ENCODE results near the gene SAMD9. TPM values are rescaled to one million over a fixed set of nuclear protein-coding genes. Genes with fewer than 3 reads are reported as not detected.

Gene SAMD9
- total RNA-seq, 2 experiments from 2014 or later: 49.0 to 51.0 TPM

DNA sequence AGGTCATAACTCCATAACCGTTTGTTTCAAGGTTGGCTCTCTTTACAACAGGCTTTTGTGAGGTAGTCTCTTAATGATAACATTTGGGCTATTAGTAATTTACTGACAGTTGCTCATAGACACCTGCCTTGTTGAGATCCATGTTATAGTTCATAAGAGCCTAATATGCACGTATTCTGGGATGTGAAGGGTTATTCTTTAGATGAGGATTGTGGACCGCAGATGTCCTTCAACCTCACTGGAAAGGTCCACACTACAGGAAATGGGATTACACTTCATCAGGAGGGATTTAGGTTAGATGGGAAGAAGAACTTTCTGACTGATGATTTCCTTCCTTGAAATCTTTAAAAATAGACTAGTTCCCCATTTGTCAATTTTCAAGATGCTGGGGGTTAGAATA, 62.8 kb downstream of the SAMD9 start:
- H3K4me1 Mint-ChIP-seq (ENCODE audit: low read depth): peaks cover 10% of the 10 kb centered on the region
- no peaks in the 10 kb centered on the region for H3K9me3 Mint-ChIP-seq (ENCODE audit: insufficient read depth)
- ChIA-PET CTCF (no interaction called here), POLR2A (no interaction called here)
- no peak for ATAC-seq
- DNase-seq: no peak
- no peak overlapping the region for H3K27ac Mint-ChIP-seq
- H3K36me3 Mint-ChIP-seq (ENCODE audit: low read depth): no peaks in the 10 kb centered on the region
- peaks cover 7% of the 10 kb centered on the region for H3K27me3 Mint-ChIP-seq (ENCODE audit: low read depth)
- H3K4me3 Mint-ChIP-seq: no peak overlapping the region

DNA sequence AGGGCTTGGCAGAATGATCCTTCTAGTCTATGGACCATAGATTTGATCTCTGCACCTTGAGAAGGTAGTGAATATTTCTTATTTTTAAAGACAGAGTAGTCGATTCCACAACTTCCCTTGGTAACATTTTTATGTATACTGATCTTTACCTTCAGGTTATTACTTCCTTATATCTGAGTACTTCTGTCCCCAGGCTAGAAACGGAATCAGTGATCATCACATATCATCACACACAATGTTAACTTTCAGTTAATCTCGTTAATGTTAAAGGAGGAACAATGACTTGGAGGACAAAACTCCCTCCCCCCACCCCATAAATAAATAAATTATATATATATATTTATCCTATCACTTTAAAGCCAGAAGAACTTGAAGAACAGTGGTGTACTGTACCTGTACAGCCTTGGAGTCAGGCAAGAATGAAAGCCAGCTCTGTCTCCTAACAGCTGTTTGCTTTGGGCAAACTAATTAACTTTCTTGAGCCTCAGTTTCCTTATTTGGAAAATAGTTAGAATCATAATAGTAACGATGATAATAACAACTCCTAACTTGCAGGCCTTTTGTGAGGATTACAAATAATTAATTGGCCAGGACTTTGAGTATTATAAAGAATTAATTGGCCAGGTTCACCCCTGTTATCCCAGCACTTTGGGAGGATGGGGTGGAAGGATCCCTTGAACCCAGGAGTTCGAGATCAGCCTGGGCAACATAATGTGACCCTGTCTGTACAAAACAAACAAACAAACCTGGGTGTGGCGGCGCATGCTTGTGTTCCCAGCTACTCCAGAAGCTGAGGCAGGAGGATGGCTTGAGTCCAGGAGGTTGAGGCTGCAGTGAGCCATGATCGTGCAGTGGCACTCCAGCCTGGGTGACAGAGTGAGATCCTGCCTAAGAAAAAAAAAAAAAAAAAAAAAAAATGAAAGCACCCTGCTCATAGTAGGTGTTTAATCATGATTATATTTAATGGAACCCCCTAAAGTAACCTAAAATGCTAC, 63.5 kb downstream of the SAMD9 start:
- H3K9me3 Mint-ChIP-seq (ENCODE audit: insufficient read depth): no peaks in the 10 kb centered on the region
- ChIA-PET CTCF (no interaction called here), POLR2A (no interaction called here)
- ATAC-seq (no peak), DNase-seq (no peak)
- peaks cover 10% of the 10 kb centered on the region for H3K4me1 Mint-ChIP-seq (ENCODE audit: low read depth)
- H3K27me3 Mint-ChIP-seq (ENCODE audit: low read depth): peaks cover 7% of the 10 kb centered on the region
- no peaks in the 10 kb centered on the region for H3K36me3 Mint-ChIP-seq (ENCODE audit: low read depth)
- no peak overlapping the region for H3K4me3 Mint-ChIP-seq
- H3K27ac Mint-ChIP-seq: peak overlapping the region; percentile 15

DNA sequence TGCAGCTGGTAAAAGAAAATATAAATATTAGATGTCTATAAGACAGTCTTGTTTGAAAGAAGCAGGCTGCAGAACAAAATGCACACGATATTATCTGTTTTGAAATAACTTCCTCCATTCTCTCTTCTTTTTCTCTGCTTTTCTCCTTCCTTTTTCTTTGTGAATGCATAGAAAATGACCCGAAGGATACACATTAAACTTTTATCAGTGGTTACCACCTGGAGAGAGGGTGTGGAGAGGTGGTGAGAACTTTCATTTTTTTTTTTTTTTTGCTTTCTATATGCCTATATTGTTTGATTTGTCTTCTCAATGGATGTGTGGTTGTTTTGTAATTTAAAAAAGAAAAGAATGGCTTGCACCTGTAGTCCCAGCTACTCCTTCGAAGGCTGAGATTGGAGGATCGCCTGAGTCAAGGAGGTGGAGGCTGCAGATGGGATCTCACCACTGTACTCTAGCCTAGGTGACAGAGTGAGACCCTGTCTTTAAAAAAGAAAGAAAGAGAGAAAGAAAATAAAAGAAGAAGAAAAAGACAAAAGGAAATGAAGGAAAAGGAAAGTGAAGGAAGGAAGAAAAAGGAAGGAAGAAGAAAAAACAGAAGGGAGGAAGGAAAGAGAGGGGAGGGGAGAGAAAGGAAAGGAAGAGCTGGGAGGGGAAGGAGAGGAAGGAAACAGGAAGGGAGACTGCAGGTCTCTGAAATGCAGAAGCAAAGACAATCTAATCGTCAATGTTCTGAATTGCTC, 64.4 kb downstream of the SAMD9 start:
- Mint-ChIP-seq H3K4me3 (no peak overlapping the region), H3K27ac (peak overlapping the region; percentile 15), H3K4me1 (ENCODE audit: low read depth) (peaks cover 10% of the 10 kb centered on the region), H3K27me3 (ENCODE audit: low read depth) (peaks cover 3% of the 10 kb centered on the region), H3K9me3 (ENCODE audit: insufficient read depth) (no peaks in the 10 kb centered on the region), H3K36me3 (ENCODE audit: low read depth) (no peaks in the 10 kb centered on the region)
- no peak for ATAC-seq
- no peak for DNase-seq
- CTCF ChIA-PET: interaction anchor here (1.2 kb wide), 1 partner anchor 443 kb away, joined by 3 read pairs; no protein-coding TSS in a partner anchor
- POLR2A ChIA-PET: no interaction called here

DNA sequence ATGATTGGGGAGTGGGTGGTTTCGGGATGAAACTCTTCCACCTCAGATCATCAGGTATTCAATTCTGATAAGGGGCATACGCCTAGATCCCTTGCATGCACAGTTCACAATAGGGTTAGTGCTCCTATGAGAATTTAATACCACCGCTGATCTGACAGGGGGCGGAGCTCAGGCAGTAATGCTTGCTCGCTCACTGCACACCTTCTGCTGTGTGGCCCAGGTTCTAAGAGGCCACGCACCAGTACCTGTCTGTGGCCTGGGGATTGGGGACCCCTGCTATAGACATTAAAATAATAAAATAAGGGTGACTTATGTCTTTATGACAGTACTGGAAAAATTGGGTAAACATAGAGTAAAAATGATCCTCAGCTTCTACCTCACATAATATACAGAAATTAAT, 66.1 kb downstream of the SAMD9 start:
- POLR2A ChIA-PET: no interaction called here
- DNase-seq: no peak

More for the DNA sequence above, 66.1 kb downstream of the SAMD9 start:
- CTCF ChIA-PET: no interaction called here
- Mint-ChIP-seq H3K4me3 (no peak overlapping the region), H3K27ac (no peak overlapping the region), H3K4me1 (ENCODE audit: low read depth) (peaks cover 10% of the 10 kb centered on the region), H3K9me3 (ENCODE audit: insufficient read depth) (no peaks in the 10 kb centered on the region), H3K36me3 (ENCODE audit: low read depth) (no peaks in the 10 kb centered on the region), H3K27me3 (ENCODE audit: low read depth) (peaks cover 2% of the 10 kb centered on the region)
- ATAC-seq: no peak

Other genes starting within 250 kb of the SAMD9 start
- gene SAMD9L, start 30.4 kb upstream of the SAMD9 start, total RNA-seq: 100 to 1,000 TPM; 102 to 109 TPM
- not detected for gene HEPACAM2, start 108.5 kb upstream of the SAMD9 start, total RNA-seq
- 10 to 100 TPM; 19.3 to 22.1 TPM for gene VPS50, start 114.4 kb upstream of the SAMD9 start, total RNA-seq

Measured in activated CD8-positive, alpha-beta T cell treated with anti-CD3 and anti-CD28 coated beads, Interleukin-2, amount 10 ng/mL, durations not matched to agents 7 days and 5 days (primary cell).